Measurements from ENCODE around the gene RIOK3. TPM values are rescaled to one million over a fixed set of nuclear protein-coding genes. Genes with fewer than 3 reads are reported as not detected.

RIOK3 gene
- total and polyA plus RNA-seq, 10 of the 15 experiments (the other 5 are each of a cell fraction or from before 2014, with no cell fraction given) = 18.0 to 87.5 (median 53.8) TPM

DNA sequence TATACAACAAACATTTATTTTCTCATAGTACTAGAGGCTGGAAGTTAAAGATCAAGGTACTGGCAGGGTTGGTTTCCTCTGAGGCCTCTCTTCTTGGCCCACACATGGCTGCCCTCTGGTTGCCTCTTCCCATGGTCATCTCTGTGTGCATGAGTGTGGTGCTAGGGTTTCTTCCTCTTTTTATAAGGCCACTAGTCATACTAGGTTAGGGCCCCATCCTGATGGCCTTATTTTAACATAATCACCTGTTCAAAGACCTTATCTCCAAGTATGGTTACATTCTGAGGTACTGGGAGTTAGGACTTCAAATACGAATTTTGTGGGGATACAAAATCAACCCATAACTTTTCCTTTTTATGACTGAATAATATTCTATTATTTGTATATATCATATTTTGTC, 4.8 kb upstream of the RIOK3 start (continued):
- no peak for TF ChIP-seq ETV6 (conservative IDR thresholded peaks at IDR 0.05 in 1 of 2, IDR thresholded peaks at IDR 0.05 in 1 of 2; ENCODE audit: borderline replicate concordance in 1 of 2, low read depth in 1 of 2)
- TF ChIP-seq POLR2AphosphoS2 (IDR thresholded peaks at IDR 0.05; ENCODE audit: low read depth, low read length) = no peak
- no peak for TF ChIP-seq ESRRA (IDR thresholded peaks at IDR 0.05; ENCODE audit: low read length)
- no peak for TF ChIP-seq CHD1 (IDR thresholded peaks at IDR 0.05; ENCODE audit: low read depth, low read length)
- no peak for TF ChIP-seq NBN (IDR thresholded peaks at IDR 0.05)

DNA sequence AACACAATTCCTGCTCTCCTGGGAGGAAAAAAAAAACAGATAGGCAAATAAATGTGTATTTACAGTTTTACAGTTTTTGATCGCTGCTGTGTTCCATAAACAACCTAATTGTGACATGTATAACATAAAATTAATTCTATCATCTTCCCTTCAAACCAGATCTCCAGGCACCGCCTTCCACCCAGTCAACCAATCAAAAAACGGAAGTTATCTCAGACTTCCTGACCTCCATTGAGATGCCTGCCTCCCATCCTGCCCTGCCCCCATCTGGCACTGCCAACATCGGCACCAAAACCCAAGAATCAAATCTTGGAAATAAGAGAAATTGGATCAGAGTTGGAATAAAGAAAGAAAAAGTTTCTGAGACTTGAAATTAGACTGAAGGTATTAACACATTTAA, 3.1 kb upstream of the RIOK3 start:
- ChIA-PET POLR2A (interaction anchor here (1.5 to 1.7 kb wide), 2 partner anchors 31 to 91 kb away, joined by 3 read pairs; no protein-coding TSS in a partner anchor), RAD21 (ENCODE audit: unreplicated experiment) (no interaction called here), CTCF (no interaction called here), SMC1A (ENCODE audit: uncharacterized antibody, unreplicated experiment) (interaction anchor here (1.0 to 2.3 kb wide), 3 partner anchors 17 to 28 kb away, joined by 3 to 6 read pairs (median 4); no protein-coding TSS in a partner anchor)
- ATAC-seq = no peak
- BruUV-seq (replicated peaks) = no TSS peak
- in situ Hi-C loops (cut with MboI) (loop anchor here (25.0 kb wide), 1 partner anchor 1838 kb away; the partner anchor contains the start of genes ESCO1 and SNRPD1), intact Hi-C loops (cut with micrococcal nuclease; ENCODE audit: unreplicated experiment) (loop anchor here (5.0 kb wide), 1 partner anchor 52 kb away; the partner anchor contains the start of gene RMC1)
- Histone ChIP-seq H3K9me3 (replicated peaks; ENCODE audit: control insufficient read depth, insufficient read depth, low read length) (no peaks in the 10 kb centered on the region; the same call in 2 of the 3 replicates), H4K20me1 (ENCODE audit: control insufficient read depth, insufficient read depth) (no peaks in the 10 kb centered on the region), H3K27me3 (replicated peaks in 1 of 2; ENCODE audit: control insufficient read depth in 2 of 2, insufficient read depth in 2 of 2, low read length in 1 of 2) (no peaks in the 10 kb centered on the region), H3K9ac (ENCODE audit: control insufficient read depth, insufficient read depth, low read length) (no peak overlapping the region), H2AFZ (ENCODE audit: control insufficient read depth, low read depth, low read length) (no peak overlapping the region), H3K36me3 (ENCODE audit: control insufficient read depth in 2 of 2, insufficient read depth in 2 of 2, low read length in 1 of 2) (no peaks in the 10 kb centered on the region), H3K4me3 (no peak overlapping the region), H3K4me2 (ENCODE audit: control insufficient read depth, insufficient read depth) (no peak overlapping the region), H3K4me1 (ENCODE audit: control insufficient read depth, insufficient read depth, low read length) (peaks cover 14% of the 10 kb centered on the region), H3K27ac (ENCODE audit: control insufficient read depth, insufficient read depth) (no peak overlapping the region), H3K79me2 (ENCODE audit: control insufficient read depth, insufficient read depth, low read length) (peaks cover 23% of the 10 kb centered on the region)
- WGBS (ENCODE audit: insufficient coverage, insufficient replicate concordance, low lambda C conversion rate, missing lambda C conversion rate) = 95% methylated on average over 4 of the region's 4 CpGs
- FAIRE-seq = no peak
- no peak for DNase-seq (ENCODE audit: low read depth, low spot score)
- TF ChIP-seq TAF1 (IDR thresholded peaks at IDR 0.05; ENCODE audit: borderline replicate concordance, low read depth, low read length) (no peak), KDM1A (IDR thresholded peaks at IDR 0.05; ENCODE audit: borderline replicate concordance) (no peak)

Measured in GM12878 (cell line).